Kidney capillary endothelial cell (primary cell): ENCODE data around the gene TP53.
"Not testable (repeated sequence)": the region's sequence is repeated elsewhere in the genome, so short reads cannot be mapped to it uniquely, and the experiment has no call there.

ENCODE experiments used
- DNase-seq: peaks from one replicate; pipeline ENCODE4 v3.0.0-alpha.2; 2018; ENCODE audit warnings: low spot score

TP53 gene

GRCh38 chr17:7631398-7632380, 55.6 kb downstream of the TP53 start:
- DNase-seq = no peak

- no peak for DNase-seq
These were observed 57.2 kb downstream of the TP53 start, which contains the start of gene SHBG for GRCh38 chr17:7629939-7630571. SHBG (plus strand) TSS chr17:7630135; CDS start chr17:7630173, 38 bp downstream.

GRCh38 chr17:7627250-7628121, 59.8 kb downstream of the TP53 start, which contains the start of gene SAT2:
SAT2 (minus strand) TSS chr17:7627821; CDS start chr17:7627635, 186 bp downstream.
- peak; percentile 84 for DNase-seq

GRCh38 chr17:7626956-7627249, 60.4 kb downstream of the TP53 start:
- no peak for DNase-seq

GRCh38 chr17:7626307-7626706, 61.0 kb downstream of the TP53 start:
- DNase-seq = no peak

- not testable (repeated sequence) for DNase-seq
These were observed 61.5 kb downstream of the TP53 start for GRCh38 chr17:7625749-7626148.

GRCh38 chr17:7623661-7624060, 63.6 kb downstream of the TP53 start:
- no peak for DNase-seq

GRCh38 chr17:7620835-7621234, 66.5 kb downstream of the TP53 start:
- DNase-seq = no peak

GRCh38 chr17:7618608-7619007, 68.7 kb downstream of the TP53 start:
- DNase-seq = no peak
